ENCODE data around the gene HOXB2. TPM values are rescaled to one million over a fixed set of nuclear protein-coding genes. Genes with fewer than 3 reads are reported as not detected.

The HOXB2 gene
- polyA plus RNA-seq, 3 donors: 1.6 to 3.8 (median 3.3) TPM

DNA sequence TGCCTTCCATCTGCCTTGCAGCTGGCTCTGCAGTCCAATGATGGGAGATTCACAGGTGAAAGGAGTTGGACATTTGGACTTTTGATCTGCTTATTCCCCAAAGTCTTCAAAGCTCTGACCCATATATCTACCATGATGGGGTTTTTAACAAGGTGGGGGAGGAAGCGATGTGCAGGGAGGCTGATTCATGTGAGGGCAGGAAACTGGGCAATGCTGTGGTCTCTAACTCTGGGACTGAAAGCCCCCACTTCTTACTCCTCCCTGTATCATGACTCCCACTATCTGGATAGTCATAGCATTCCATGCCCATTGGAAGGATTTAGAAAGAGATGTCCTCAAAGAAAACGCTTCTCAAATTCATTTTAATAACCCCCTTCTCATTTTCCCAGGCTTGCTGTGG, 30.4 kb downstream of the HOXB2 start:
- Mint-ChIP-seq H3K9me3 (peaks cover 0 to 3% (median 0%) of the 10 kb centered on the region in 7 donors), H3K27ac (no peak overlapping the region), H3K27me3 (ENCODE audit: low read depth in 3 of 3) (peaks cover 17 to 59% (median 34%) of the 10 kb centered on the region in 3 donors), H3K36me3 (no peaks in the 10 kb centered on the region), H3K4me3 (no peak overlapping the region), H3K4me1 (peaks cover 12% of the 10 kb centered on the region)
- TF ChIP-seq, protein P1, sequence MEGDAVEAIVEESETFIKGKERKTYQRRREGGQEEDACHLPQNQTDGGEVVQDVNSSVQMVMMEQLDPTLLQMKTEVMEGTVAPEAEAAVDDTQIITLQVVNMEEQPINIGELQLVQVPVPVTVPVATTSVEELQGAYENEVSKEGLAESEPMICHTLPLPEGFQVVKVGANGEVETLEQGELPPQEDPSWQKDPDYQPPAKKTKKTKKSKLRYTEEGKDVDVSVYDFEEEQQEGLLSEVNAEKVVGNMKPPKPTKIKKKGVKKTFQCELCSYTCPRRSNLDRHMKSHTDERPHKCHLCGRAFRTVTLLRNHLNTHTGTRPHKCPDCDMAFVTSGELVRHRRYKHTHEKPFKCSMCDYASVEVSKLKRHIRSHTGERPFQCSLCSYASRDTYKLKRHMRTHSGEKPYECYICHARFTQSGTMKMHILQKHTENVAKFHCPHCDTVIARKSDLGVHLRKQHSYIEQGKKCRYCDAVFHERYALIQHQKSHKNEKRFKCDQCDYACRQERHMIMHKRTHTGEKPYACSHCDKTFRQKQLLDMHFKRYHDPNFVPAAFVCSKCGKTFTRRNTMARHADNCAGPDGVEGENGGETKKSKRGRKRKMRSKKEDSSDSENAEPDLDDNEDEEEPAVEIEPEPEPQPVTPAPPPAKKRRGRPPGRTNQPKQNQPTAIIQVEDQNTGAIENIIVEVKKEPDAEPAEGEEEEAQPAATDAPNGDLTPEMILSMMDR (IDR thresholded peaks at IDR 0.05): no peak
- Histone ChIP-seq H3K4me1 (ENCODE audit: control insufficient read depth in 1 of 2, insufficient read depth in 2 of 2, low read length in 2 of 2) (no peaks in the 10 kb centered on the region), H2AFZ (ENCODE audit: insufficient read depth, low read depth, low read length, poor library complexity, severe bottlenecking) (no peak overlapping the region), H3K79me2 (ENCODE audit: insufficient read depth, low read length) (no peaks in the 10 kb centered on the region), H3K27ac (ENCODE audit: low read depth in 1 of 2, low read length in 2 of 2) (no peak overlapping the region), H3K9me3 (replicated peaks in 1 of 2; ENCODE audit: control insufficient read depth in 1 of 2, insufficient read depth in 1 of 2, low read length in 2 of 2) (no peaks in the 10 kb centered on the region), H4K20me1 (ENCODE audit: insufficient read depth, low read length) (no peaks in the 10 kb centered on the region), H3K9ac (ENCODE audit: insufficient read depth, low read length, poor library complexity, severe bottlenecking) (no peak overlapping the region), H3K36me3 (replicated peaks in 1 of 2; ENCODE audit: control insufficient read depth in 1 of 2, insufficient read depth in 2 of 2, low read length in 2 of 2) (no peaks in the 10 kb centered on the region), H3K4me3 (replicated peaks in 1 of 3; ENCODE audit: low read depth in 2 of 3, low read length in 3 of 3) (no peak overlapping the region), H3K4me2 (replicated peaks; ENCODE audit: extremely low read depth, low read length, poor library complexity, severe bottlenecking) (no peak overlapping the region), H3K27me3 (ENCODE audit: control insufficient read depth in 2 of 2, insufficient read depth in 2 of 2, low read length in 2 of 2) (peaks cover 5 to 12% of the 10 kb centered on the region in 2 donors)
- intact Hi-C loops (cut with micrococcal nuclease): no loop called here
- DNase-seq: no peak
- no CpG with 5 or more reads among the region's 2 CpGs for WGBS (ENCODE audit: insufficient coverage)

DNA sequence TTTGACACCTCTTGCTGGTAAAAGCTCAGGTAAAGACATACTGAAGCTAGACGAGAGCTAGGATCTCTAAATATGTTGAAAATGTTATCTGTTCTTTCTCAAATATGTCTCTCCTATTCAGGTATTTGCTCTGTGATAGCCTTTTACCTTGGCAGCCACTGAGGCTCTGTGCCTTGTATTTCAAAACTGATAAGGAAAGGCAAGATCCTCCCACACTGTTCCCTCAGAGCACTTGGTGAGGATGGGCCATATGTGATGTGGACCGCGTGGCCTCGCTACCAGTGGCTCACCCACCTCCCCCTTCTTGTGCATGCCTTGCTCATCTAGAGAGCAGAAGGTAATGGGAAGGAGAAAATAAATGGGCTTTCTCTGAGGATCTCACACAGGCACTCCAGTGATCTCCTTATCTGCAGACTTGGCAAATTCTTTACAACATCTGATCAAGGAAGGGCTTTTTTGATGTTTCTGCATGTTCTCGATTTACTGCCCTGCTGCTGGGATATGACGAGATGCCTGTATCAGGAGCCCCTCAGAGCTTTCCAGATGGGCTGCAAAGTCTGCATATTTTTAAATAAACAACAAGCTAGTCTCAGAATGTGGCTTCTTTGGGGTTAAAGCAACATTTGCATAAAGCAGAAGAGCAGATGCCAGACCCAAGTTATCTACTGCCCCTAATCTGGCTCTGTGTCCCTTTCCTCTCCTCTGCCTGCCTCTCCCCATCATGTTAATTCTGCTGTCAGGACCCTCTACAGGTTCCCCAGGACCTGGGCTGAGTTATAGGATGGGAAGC, 31.0 kb downstream of the HOXB2 start:
- no peak overlapping the region for H3K27ac Mint-ChIP-seq
- Histone ChIP-seq H2AFZ (ENCODE audit: insufficient read depth, low read depth, low read length, poor library complexity, severe bottlenecking) (no peak overlapping the region), H4K20me1 (ENCODE audit: insufficient read depth, low read length) (no peaks in the 10 kb centered on the region), H3K36me3 (replicated peaks in 1 of 2; ENCODE audit: control insufficient read depth in 1 of 2, insufficient read depth in 2 of 2, low read length in 2 of 2) (no peaks in the 10 kb centered on the region), H3K4me2 (replicated peaks; ENCODE audit: extremely low read depth, low read length, poor library complexity, severe bottlenecking) (no peak overlapping the region), H3K27ac (ENCODE audit: low read depth in 1 of 2, low read length in 2 of 2) (no peak overlapping the region), H3K79me2 (ENCODE audit: insufficient read depth, low read length) (no peaks in the 10 kb centered on the region), H3K4me3 (replicated peaks in 1 of 3; ENCODE audit: low read depth in 2 of 3, low read length in 3 of 3) (no peak overlapping the region), H3K9me3 (replicated peaks in 1 of 2; ENCODE audit: control insufficient read depth in 1 of 2, insufficient read depth in 1 of 2, low read length in 2 of 2) (no peaks in the 10 kb centered on the region), H3K9ac (ENCODE audit: insufficient read depth, low read length, poor library complexity, severe bottlenecking) (no peak overlapping the region), H3K27me3 (ENCODE audit: control insufficient read depth in 2 of 2, insufficient read depth in 2 of 2, low read length in 2 of 2) (peaks cover 5 to 12% of the 10 kb centered on the region in 2 donors), H3K4me1 (ENCODE audit: control insufficient read depth in 1 of 2, insufficient read depth in 2 of 2, low read length in 2 of 2) (no peaks in the 10 kb centered on the region)
- no peaks in the 10 kb centered on the region for H3K36me3 Mint-ChIP-seq
- no peak for DNase-seq
- peaks cover 0 to 3% (median 0%) of the 10 kb centered on the region in 7 donors for H3K9me3 Mint-ChIP-seq
- H3K27me3 Mint-ChIP-seq (ENCODE audit: low read depth in 3 of 3): peaks cover 15 to 56% (median 29%) of the 10 kb centered on the region in 3 donors
- intact Hi-C loops (cut with micrococcal nuclease): no loop called here
- 67% methylated on average over 1 of the region's 6 CpGs for WGBS (ENCODE audit: insufficient coverage)
- TF ChIP-seq, protein P1 (IDR thresholded peaks at IDR 0.05): no peak
- peaks cover 12% of the 10 kb centered on the region for H3K4me1 Mint-ChIP-seq
- peak overlapping the region in 1 of 2 donors; percentile 22 for H3K4me3 Mint-ChIP-seq

All from CD14-positive monocyte (primary cell).